Measurements from ENCODE around the gene HOXC5.

GRCh38 chr12:54042970-54043853 lies 10.4 kb downstream of the HOXC5 start:
- TF ChIP-seq CEBPB (IDR thresholded peaks at IDR 0.05), result no peak
- TF ChIP-seq, protein P1, sequence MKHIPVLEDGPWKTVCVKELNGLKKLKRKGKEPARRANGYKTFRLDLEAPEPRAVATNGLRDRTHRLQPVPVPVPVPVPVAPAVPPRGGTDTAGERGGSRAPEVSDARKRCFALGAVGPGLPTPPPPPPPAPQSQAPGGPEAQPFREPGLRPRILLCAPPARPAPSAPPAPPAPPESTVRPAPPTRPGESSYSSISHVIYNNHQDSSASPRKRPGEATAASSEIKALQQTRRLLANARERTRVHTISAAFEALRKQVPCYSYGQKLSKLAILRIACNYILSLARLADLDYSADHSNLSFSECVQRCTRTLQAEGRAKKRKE (CRISPR knock-in tag; IDR thresholded peaks at IDR 0.05; ENCODE audit: low read depth), result no peak
- TF ChIP-seq, protein P2, sequence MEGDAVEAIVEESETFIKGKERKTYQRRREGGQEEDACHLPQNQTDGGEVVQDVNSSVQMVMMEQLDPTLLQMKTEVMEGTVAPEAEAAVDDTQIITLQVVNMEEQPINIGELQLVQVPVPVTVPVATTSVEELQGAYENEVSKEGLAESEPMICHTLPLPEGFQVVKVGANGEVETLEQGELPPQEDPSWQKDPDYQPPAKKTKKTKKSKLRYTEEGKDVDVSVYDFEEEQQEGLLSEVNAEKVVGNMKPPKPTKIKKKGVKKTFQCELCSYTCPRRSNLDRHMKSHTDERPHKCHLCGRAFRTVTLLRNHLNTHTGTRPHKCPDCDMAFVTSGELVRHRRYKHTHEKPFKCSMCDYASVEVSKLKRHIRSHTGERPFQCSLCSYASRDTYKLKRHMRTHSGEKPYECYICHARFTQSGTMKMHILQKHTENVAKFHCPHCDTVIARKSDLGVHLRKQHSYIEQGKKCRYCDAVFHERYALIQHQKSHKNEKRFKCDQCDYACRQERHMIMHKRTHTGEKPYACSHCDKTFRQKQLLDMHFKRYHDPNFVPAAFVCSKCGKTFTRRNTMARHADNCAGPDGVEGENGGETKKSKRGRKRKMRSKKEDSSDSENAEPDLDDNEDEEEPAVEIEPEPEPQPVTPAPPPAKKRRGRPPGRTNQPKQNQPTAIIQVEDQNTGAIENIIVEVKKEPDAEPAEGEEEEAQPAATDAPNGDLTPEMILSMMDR (IDR thresholded peaks at IDR 0.05), result no peak
- no peak for TF ChIP-seq SMC3 (IDR thresholded peaks at IDR 0.05)
- TF ChIP-seq, protein P3, sequence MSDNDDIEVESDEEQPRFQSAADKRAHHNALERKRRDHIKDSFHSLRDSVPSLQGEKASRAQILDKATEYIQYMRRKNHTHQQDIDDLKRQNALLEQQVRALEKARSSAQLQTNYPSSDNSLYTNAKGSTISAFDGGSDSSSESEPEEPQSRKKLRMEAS (IDR thresholded peaks at IDR 0.05), result no peak
- TF ChIP-seq BHLHE40 (IDR thresholded peaks at IDR 0.05; ENCODE audit: low read depth, low read length), result no peak
- no peak for TF ChIP-seq FOSL2 (IDR thresholded peaks at IDR 0.05)
- no peak for TF ChIP-seq FOSL2 (CRISPR knock-in tag; IDR thresholded peaks at IDR 0.05)
- no peak for TF ChIP-seq POLR2A (IDR thresholded peaks at IDR 0.05; ENCODE audit: low read length)
- TF ChIP-seq MAFK (IDR thresholded peaks at IDR 0.05; ENCODE audit: partially characterized antibody), result no peak
